Iris pigment epithelial cell (primary cell): ENCODE measurements around the gene SLC9A9.

Experiments
- DNase-seq: peaks from one replicate; pipeline ENCODE4 v3.0.0-alpha.2; 2011; ENCODE audit warnings: low read depth

Gene SLC9A9

DNA sequence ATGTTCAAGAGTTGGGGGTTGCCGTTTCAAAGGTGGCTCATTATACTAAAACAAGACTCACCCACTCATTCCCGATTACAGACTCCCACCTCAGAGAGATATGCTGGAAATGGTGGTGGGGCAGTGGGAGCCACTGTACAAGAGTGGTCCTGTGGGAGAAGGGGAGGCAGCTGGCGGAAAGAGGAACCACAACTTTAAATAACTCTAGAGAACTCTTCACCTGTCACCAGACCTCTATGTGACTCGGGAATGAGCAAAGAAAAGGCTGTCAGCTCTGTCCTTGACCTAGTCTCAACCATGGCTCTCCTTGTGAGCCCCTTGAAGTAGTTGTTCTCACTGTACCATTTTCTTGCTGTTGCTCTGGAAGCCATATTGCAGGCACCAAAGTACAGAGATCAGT is 434.9 kb downstream of the SLC9A9 start:
- DNase-seq = no peak

DNA sequence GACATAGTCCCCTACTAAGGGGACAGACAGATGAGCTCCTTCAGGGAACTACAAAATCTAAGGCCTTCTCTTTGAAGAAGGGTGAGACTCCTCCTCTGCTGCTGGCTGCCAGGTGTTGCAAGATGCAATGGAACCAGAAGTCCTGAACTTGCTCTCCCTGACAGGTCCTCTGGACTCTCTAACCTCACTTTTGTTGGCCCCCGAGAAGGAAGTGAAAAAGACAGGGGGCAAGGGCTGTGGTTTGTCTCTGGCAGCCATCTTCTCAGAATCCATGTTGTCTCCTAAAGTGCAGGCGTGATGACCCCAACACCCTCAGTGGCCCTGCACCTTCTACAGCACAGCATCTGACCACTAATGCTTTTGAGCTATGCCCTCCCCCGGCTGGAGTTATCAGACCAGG is 436.2 kb downstream of the SLC9A9 start:
- DNase-seq = no peak

DNA sequence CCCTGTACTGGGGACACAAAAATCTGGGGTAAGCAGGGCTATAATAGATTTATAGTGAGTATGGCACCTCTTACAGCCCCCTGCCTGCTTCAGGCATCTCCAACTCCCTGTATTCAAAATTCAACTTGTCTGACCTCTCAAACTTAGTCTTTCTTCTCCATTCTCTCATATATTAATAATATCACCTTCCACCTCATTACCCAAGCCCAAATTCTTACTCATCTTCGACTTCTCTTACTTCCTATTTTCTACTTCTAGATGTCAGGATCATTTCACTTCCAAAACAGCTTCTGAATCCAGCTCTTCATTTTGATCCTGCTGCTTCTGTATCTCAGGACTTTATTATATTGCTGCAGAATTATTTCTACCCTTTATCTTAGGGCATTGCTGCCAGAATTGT is 438.0 kb downstream of the SLC9A9 start:
- DNase-seq = no peak

DNA sequence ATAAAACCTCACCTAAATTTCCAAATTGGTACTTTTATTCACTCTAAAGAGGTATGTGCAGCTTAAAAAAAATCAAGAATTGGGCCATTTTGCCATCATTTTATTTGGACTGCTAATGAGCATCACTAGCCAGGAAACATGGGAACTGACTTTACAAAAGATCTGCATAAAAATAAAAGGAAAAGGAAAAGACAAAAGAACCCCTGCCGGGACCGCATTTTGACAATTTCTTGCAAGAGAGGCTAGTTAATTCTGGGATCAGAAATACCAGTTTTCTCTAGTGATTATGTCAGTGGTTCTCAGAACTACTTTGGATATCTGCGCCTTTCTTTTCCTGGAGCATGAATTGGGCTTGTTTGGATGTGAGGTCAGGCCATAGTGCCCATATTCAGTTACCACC is 439.5 kb downstream of the SLC9A9 start:
- no peak for DNase-seq

DNA sequence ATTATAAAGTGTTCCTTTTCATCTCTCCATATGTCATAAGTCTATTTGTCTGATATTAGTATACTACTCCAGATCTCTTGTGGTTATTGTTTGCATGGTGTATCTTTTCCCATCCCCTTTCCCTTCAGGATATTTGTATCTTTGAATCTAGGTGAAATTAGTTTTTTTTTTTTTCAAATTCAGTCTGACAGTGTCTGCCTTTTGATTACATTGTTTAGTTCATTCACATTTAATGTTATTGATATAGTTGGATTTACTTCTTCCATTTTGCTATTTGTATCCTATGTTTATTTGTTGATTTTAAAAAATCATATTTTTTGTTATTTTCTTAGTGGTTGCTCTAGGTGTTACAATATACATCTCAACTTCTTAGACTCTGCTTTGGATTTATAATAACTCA is 445.7 kb downstream of the SLC9A9 start:
- no peak for DNase-seq

DNA sequence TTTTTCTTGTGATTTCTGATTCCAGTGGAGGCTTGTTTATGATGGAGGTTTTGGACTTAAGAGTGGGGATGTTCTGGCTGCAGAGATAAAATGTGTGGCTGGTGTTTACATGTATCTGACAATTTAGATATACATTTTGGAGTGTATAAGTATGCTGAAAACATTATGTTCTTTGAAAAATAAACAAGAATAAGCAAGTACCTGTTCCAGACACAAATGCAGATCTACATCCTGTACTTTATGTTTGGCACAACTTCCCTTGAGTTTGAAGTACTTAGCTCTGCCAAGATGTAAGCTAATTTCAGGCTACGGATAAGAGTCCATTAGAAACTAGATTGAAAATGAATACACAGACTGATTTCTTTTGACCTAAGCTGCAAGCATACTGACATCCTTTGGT is 451.5 kb downstream of the SLC9A9 start:
- DNase-seq = no peak

DNA sequence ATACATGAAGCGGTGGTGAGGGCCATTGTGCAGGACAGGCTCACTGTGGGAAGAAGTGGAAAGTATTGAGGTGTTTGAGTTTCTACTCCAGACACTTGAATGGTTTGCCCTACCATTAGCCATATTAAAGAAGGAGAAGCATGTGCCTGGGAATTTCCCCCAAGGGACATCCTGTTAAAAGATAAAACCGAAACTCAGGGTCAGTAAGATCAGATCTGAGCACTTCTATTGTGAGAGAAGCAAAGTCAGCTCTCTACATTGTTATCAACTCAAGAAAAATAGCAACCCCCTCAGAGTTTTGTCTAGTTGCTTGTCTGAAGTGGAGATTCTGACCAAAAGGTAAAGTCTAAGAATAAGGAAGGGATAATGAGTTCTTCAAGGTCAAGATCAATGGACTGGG is 458.9 kb downstream of the SLC9A9 start:
- no peak for DNase-seq

DNA sequence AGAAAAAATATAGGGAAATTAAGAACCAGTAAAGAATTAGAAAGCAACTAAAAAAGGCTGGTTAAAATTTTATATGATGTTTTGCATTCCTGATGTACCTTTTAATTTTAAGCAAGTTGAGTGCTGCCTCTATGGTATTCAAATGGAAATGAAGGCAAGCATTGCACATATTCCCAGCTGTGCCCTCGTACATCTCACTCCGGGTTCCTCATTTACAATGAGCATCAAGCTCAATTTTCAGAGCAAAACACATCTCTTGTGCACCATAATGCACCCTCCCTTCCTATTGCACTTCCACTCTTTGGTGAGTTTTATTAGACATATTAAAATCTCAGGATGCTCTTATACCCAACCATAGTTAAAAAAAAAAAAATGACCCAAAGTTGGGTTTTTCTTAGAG is 460.8 kb downstream of the SLC9A9 start:
- no peak for DNase-seq

DNA sequence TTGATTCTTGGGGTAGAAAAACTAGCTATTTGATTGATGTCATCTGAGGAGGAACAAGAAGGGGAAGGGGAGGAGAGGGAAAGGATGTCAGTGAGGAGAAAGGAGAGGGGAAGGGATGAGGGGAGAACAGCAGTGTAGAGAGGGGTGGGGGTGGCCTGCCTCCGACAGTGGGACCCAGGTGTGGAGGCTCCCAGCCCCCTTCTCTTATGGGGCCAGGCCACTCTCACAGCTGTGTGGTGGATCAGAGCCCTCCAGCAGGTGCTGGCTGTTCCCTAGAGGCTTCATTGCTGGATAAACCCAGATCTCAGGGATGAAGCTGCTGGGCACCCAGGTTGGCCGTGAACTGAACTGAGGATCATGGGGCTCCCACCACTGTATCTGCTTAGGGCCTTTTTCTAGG is 464.2 kb downstream of the SLC9A9 start:
- no peak for DNase-seq

DNA sequence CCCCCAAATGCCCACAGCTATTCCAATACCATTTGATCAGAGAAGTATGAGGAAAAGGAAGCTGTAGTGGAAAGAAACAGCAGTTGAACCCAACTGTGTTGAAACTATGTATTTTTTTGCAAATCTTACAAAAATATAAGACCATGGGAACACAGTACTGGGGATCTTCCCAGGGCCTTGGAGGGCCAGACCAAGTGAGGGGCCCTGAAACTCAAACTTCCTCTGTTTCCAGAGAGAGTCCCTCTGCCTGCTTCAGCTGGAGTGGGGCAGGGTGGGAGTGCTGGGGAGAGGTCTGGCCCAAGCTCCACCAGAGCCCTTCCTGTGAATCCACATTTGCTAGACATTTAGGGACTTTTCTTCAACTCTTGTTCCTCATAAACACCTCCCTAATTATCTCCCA is 464.8 kb downstream of the SLC9A9 start:
- no peak for DNase-seq

DNA sequence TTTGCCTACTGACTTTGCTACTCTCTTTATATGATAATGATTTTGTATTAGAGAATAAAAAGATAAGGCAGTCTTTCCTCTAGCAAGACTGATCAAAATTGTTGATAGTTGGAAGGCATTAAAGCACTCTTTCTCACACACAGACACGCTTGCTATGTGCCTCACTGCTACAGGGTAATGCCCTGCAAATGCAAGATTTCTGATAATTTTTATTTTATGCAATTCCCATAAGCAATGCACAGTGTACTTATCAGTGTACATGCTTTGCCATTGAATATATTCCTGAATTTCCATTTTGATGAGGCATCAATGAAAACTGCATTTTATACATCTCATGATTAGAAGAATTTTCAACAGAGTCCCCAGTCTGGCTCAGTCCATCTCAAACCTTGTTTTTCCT is 465.5 kb downstream of the SLC9A9 start:
- no peak for DNase-seq

DNA sequence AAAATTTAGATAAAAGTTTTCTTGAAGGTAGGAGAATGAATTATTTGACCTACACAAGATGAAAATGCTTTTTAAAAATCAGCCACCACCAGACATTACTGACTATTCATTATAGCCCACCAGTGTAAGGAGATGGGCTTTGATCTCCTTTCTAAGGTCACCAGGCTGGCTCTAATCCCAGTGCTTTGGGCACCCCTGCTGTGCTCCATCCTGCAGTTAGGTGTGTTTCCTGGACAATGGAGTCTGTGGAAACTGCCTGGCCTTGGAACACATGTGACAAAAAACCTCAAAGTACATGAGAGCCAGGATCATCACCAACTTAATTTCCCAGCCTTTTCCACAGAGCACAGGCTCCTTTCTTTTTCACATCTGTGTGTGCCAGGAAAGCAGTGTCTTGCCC is 467.8 kb downstream of the SLC9A9 start:
- no peak for DNase-seq

DNA sequence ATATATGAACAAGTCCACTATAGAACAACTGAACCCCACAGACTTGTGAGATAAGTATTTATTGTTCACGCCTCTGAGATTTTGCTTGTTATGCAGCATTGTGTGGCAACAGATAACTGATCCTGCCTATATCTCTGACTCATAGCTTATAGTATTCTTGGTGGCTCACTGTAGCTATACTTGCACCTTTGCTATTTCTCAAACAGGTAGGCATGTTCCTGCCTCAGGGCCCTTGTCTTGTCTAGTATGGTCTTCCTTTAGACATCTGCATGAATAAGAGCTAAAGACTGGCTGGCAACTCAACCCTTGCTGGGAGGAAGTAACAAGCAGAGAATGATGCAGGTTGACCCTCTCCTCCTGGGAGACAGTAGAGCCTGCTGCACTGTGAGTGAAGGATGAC is 472.6 kb downstream of the SLC9A9 start:
- no peak for DNase-seq

DNA sequence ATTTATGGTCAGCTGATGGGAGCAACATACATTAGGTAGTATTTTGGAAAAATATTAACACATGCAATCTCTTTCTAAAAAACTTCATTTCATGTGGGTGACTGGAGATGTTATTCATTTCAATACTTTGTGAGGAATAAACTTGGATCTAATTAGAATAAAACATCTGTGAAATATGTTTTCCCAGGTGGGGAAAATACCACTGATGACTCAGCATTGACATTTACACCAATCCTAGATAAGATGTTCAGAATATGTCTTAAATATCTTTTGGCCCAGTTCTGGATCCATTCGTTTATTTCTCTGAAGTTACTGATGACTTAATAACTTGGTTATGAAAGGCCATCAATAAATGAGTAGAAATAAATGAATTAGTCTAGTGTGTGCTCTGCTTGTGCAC is 481.1 kb downstream of the SLC9A9 start:
- no peak for DNase-seq

DNA sequence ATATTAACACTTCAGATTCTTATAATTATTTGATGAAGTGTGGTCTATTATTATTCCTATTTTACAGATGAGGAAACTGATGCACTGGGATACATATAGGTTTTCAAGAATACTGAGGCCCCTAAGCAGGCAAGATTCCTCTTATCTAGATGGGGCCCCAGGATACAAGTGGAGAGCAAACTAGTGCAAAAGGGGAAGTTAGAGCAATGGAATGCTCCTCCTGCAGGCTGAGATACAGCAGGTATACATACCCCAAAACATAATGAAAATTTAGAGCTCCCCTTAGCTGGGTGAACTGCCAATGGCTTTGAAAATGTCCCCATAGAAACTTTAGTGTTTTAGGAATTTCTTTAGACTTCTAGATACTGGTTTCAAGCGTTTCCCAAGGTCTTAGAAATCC is 481.6 kb downstream of the SLC9A9 start:
- no peak for DNase-seq

DNA sequence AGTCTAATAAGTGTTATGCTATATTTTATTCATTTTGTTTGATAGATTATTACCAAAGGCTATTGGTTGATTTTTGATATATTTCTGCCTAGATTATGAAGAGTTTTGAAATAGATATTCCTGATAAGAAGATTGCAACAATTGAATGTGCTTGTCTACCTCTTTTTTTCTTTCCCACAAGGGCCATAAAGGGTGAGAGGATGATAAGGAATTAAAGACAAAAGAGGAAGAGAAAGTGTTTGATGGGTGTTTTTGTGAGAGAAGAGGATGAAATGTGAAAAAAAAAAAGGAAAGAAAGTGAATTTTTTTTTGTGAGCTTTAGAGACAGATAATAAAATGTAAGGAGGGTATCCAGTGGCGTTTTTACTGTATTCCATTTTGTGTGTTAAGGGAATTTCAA is 484.3 kb downstream of the SLC9A9 start:
- no peak for DNase-seq

DNA sequence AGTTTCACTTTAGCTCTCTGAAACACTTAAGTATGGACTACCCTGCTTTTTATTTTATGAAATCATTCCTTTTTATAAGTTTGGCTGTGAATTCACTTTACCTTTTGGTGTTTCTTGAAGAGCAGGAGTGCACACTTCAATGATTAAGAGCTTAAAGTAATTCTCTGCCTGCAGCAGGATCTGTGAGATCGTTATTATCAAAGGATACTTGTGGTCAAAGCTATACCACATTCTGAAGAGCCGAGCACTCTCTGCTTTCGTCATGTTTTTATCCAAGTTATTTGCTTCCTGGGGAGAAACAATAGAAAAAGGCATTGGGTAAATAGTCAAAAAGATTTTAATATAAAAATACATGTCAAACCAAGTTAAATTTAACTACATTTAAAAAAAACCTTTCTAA is 485.0 kb downstream of the SLC9A9 start:
- peak; percentile 71 for DNase-seq

DNA sequence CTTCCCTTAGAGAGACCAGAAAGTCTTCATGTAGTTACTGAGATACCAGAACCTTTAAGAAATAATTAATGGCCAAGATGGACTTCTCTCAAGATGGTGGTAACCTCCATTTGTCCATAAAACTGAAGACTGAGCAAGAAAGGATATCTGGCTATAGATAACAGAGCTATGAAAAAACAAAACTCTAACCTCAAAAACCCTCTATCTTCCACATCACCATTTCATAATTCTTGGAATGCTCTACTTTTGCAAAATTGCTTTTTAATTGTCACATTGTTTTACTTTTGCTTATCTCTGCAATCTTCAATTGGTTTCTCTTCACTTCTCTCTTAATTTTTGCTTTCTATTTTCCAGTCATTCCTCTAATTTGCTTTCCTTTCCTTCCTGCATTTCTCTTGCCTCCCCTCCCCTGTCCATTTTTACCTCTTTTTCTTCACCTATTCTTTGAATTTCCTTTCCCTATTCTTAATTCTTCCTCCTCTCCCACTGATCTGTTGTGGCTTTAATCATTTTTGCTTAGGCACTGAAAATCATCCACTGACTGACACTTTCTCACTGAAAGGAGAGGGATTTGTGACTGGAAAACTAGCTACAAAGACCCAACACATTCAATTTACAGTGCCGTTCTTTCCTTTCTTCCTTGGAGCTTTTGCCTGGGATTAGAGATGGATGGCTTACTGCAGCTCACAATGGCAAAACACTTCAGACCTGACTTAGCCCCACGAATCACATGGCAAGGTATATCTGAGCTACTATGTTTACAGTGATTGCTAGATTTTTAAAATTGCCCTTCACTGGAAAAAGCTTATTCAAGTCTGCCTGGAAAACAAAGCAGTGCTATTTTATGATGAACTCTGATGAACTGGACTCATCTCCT is 485.9 kb downstream of the SLC9A9 start:
- DNase-seq = peak; percentile 15

DNA sequence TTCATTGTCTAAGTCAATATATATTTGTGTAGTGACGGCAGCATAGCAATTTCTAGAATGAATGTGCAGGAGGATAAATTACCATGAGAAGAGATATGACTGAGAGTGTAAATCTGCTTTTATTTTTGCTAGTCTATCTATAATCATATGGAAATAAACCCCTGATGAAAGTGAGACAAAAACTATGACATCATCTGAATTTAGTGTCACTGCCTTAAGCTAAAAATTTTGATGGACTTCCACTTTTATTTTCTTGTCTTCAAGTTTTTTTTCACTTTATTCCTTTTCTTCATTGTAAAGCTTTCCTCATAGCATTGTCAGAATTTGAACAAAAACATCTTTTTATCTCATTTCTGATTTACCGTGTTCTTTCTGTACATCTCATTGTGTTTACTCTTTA is 486.7 kb downstream of the SLC9A9 start:
- no peak for DNase-seq

DNA sequence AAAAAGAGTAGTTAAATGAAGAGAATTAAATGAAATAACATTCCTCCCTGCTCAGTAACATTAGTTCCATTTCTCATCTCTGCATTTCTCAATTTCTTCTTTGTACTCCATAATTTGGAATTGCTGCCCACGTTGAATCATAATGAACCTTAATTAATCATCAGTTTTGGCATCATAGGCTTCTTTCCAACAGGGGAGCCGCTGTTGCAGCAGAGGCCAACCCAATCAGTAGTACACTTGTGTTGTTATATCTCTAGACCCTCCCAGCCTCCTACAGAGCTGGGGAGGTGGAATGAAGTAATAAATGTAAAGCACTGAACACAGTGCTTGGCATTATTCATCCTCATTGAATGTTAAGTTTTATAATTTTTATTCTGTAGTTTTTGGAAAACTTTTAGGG is 488.0 kb downstream of the SLC9A9 start:
- DNase-seq = no peak

DNA sequence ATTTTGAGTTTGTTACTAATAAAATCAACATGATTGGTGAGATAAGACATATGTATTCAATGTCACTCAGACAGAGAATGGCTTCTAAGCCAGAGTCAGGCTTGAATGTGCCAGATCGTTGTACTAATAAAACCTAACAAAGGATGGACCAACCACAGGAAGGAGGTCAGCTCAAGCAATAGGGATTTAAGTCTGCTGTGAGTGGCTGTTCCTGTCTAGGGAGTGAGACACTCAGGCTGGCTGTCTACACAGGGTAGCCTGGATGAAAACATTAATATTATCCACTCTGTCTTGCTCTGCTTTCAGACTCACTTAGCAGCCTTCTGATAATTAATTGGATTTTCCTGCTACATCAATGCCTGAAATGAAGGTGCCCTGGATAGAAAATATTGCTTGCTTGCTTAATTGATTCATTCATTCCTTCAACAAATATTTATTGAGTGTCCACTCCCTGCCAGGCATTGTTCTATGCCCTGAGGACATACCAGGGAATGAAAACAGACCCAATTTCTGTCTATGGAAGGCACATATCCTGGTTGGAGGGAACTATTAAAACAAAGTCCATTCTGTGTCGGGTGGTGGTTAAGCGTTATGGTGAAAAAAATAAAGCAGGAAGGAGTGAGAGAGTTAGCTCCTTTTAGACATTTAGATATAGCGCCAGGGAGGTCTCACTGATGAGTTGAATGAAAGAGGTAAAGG is 489.3 kb downstream of the SLC9A9 start:
- DNase-seq = no peak

DNA sequence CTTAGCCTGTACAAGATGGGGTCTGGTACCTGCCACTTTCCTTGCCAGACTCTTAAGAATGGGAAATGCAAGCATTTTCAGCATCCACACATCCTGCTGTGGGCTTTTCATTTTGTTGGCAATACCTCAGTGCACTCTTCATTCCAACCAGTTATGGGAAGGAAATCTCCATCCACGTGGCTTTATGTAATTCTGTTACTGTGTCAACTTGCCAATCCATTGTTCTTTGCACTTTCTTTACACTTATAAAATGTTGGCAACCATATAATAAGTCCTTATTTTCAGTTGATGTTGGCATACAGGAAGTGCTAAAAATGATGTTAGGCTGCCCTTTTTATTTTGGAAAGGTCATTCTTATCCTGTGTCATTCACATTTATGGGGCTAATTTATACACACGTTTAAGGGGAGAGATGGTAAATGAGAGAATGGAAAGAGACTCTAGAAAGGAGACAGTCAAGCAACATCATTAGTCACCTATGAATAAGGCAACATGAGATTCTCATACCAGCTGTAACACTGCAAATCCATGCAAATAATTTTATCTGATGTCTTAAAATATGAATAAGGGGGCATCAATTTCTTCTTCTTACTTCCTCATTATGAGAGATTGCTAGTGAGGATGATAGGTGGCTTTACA is 490.0 kb downstream of the SLC9A9 start:
- DNase-seq = no peak

DNA sequence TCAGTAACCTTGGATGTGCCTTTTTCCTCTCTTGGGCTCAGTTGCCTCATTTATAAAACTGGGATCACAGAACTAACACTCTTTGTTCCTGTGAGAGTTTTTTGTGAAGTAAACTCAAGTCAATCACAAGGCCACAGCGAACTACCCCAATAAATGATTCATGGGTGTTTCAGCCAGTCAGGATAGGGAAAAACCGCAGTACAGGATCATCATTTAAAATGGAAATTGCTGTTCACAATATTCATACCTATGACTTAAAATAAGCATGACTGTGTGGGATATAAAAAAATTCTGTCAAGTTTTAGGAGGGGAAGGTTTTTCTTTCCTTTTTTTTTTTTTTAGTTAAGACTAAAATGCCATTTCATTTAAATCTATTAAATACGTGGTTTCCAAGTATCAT is 490.6 kb downstream of the SLC9A9 start:
- DNase-seq = no peak
